ENCODE data around the gene ZMIZ1. TPM values are rescaled to one million over a fixed set of nuclear protein-coding genes. Genes with fewer than 3 reads are reported as not detected.
A peak's percentile ranks its signal among the peaks of the same experiment; 100 is the strongest.

Gene ZMIZ1
- total RNA-seq, 4 donors from 2014 or later: 22.7 to 37.5 (median 31.7) TPM

DNA sequence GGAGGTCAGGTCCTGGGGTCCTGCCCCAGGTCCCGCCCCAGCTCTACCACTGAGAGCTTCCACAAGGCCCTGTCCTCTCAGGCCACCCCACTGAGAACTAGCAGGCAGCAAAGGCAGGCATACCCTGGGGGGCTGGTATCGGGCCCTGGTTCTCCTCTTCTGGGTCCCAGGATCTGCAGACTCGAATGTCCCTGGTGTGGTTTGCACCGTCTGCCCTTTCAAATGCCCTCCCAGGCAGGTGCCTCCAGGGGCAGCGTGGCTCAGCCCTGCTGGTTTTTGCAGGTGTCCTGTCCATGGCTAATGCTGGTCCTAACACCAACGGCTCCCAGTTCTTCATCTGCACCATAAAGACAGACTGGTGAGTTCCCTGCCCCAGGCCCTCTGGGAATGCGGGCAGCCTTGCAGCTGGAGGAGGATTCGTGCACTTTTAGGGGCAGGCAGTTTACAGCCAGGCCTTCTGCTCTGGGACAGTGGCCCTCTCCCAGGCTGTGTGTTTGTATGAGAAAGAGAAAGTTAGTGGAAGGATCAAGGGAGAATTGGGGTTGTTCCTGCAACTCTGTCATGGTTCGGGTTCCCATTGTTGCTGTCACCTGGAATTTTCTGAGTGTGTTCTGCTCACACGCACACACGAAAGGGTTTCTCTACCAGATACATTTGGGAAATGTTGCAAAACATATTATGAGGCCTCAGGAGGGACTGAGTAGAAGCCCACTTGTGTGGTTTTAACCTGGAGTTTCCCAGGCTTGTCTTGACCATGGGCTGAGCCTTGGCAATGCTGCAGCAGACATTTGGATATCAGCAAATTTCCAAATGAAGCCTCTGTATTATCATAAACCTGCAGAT lies 283.5 kb downstream of the ZMIZ1 start:
- in situ Hi-C loops (cut with MboI; ENCODE audit: low sequenced_read_pairs in 4 of 4): loop anchor here in 1 of 4 donors (25.0 kb wide), 1 partner anchor 585 kb away; the partner anchor contains the start of gene SFTPD

GRCh38 chr10:79353000-79353406 lies 284.2 kb downstream of the ZMIZ1 start:
- intact Hi-C loops (cut with DNase I; ENCODE audit: low total_unique reads) (no loop called here), in situ Hi-C loops (cut with MboI; ENCODE audit: low sequenced_read_pairs in 4 of 4) (loop anchor here in 1 of 4 donors (25.0 kb wide), 1 partner anchor 584 kb away; the partner anchor contains the start of gene SFTPD)
- DNase-seq: peak in 1 of 2 donors; percentile 13
- ATAC-seq: peak in 1 of 2 donors; percentile 47
- TF ChIP-seq POLR2A (IDR thresholded peaks at IDR 0.05): no peak
- peak overlapping the region in 2 of 4 donors; percentile 7 to 18 for H3K27ac ChIP-seq
- no peaks in the 10 kb centered on the region for H3K27me3 ChIP-seq
- no peaks in the 10 kb centered on the region for H3K9me3 ChIP-seq
- H3K36me3 ChIP-seq: peaks cover 0 to 55% of the 10 kb centered on the region in 2 donors
- peaks cover 9 to 12% of the 10 kb centered on the region in 2 donors for H3K4me1 ChIP-seq
- no peak overlapping the region for H3K4me3 ChIP-seq

More for the DNA sequence above, 283.5 kb downstream of the ZMIZ1 start:
- Histone ChIP-seq H3K36me3 (peaks cover 0 to 55% of the 10 kb centered on the region in 2 donors), H3K27me3 (no peaks in the 10 kb centered on the region), H3K27ac (no peak overlapping the region), H3K4me1 (peaks cover 9 to 14% of the 10 kb centered on the region in 2 donors), H3K9me3 (no peaks in the 10 kb centered on the region), H3K4me3 (no peak overlapping the region)
- no peak for ATAC-seq
- TF ChIP-seq POLR2A (IDR thresholded peaks at IDR 0.05): no peak
- TF ChIP-seq CTCF (IDR thresholded peaks at IDR 0.05 in 4 of 5, conservative IDR thresholded peaks at IDR 0.05 in 1 of 5): no peak
- no peak for DNase-seq
- intact Hi-C loops (cut with DNase I; ENCODE audit: low total_unique reads): no loop called here

DNA sequence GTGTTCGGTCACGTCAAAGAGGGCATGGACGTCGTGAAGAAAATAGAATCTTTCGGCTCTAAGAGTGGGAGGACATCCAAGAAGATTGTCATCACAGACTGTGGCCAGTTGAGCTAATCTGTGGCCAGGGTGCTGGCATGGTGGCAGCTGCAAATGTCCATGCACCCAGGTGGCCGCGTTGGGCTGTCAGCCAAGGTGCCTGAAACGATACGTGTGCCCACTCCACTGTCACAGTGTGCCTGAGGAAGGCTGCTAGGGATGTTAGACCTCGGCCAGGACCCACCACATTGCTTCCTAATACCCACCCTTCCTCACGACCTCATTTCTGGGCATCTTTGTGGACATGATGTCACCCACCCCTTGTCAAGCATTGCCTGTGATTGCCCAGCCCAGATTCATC lies 285.0 kb downstream of the ZMIZ1 start:
- no peak for TF ChIP-seq POLR2A (IDR thresholded peaks at IDR 0.05)
- TF ChIP-seq CTCF (IDR thresholded peaks at IDR 0.05 in 4 of 5, conservative IDR thresholded peaks at IDR 0.05 in 1 of 5): no peak
- in situ Hi-C loops (cut with MboI; ENCODE audit: low sequenced_read_pairs in 4 of 4): loop anchor here in 1 of 4 donors (25.0 kb wide), 1 partner anchor 584 kb away; the partner anchor contains the start of gene SFTPD
- intact Hi-C loops (cut with DNase I; ENCODE audit: low total_unique reads): no loop called here
- H3K27ac ChIP-seq: peak overlapping the region in 2 of 4 donors; percentile 7 to 18
- no peak overlapping the region for H3K4me3 ChIP-seq
- DNase-seq: no peak
- H3K4me1 ChIP-seq: peaks cover 11 to 12% of the 10 kb centered on the region in 2 donors
- ATAC-seq: no peak
- H3K9me3 ChIP-seq: no peaks in the 10 kb centered on the region
- no peaks in the 10 kb centered on the region for H3K27me3 ChIP-seq
- H3K36me3 ChIP-seq: peaks cover 0 to 55% of the 10 kb centered on the region in 2 donors

DNA sequence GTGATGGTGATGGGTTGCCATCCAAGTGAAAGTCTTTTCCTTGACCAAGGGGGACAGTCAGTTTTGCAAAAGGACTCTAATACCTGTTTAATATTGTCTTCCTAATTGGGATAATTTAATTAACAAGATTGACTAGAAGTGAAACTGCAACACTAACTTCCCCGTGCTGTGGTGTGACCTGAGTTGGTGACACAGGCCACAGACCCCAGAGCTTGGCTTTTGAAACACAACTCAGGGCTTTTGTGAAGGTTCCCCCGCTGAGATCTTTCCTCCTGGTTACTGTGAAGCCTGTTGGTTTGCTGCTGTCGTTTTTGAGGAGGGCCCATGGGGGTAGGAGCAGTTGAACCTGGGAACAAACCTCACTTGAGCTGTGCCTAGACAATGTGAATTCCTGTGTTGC lies 285.4 kb downstream of the ZMIZ1 start:
- peaks cover 10 to 11% of the 10 kb centered on the region in 2 donors for H3K4me1 ChIP-seq
- peaks cover 0 to 55% of the 10 kb centered on the region in 2 donors for H3K36me3 ChIP-seq
- no peaks in the 10 kb centered on the region for H3K9me3 ChIP-seq
- ATAC-seq (no peak), DNase-seq (no peak)
- H3K4me3 ChIP-seq: no peak overlapping the region
- in situ Hi-C loops (cut with MboI; ENCODE audit: low sequenced_read_pairs in 4 of 4) (loop anchor here in 1 of 4 donors (25.0 kb wide), 1 partner anchor 583 kb away; the partner anchor contains the start of gene SFTPD), intact Hi-C loops (cut with DNase I; ENCODE audit: low total_unique reads) (no loop called here)
- no peak for TF ChIP-seq POLR2A (IDR thresholded peaks at IDR 0.05)
- no peak for TF ChIP-seq CTCF (IDR thresholded peaks at IDR 0.05 in 4 of 5, conservative IDR thresholded peaks at IDR 0.05 in 1 of 5)
- no peaks in the 10 kb centered on the region for H3K27me3 ChIP-seq
- no peak overlapping the region for H3K27ac ChIP-seq

- peaks cover 0 to 52% of the 10 kb centered on the region in 2 donors for H3K36me3 ChIP-seq
- in situ Hi-C loops (cut with MboI; ENCODE audit: low sequenced_read_pairs in 4 of 4) (loop anchor here in 1 of 4 donors (25.0 kb wide), 1 partner anchor 583 kb away; the partner anchor contains the start of gene SFTPD), intact Hi-C loops (cut with DNase I; ENCODE audit: low total_unique reads) (no loop called here)
- TF ChIP-seq POLR2A (IDR thresholded peaks at IDR 0.05) (no peak), CTCF (IDR thresholded peaks at IDR 0.05 in 4 of 5, conservative IDR thresholded peaks at IDR 0.05 in 1 of 5) (no peak)
- DNase-seq (no peak), ATAC-seq (no peak)
- H3K9me3 ChIP-seq: no peaks in the 10 kb centered on the region
- no peak overlapping the region for H3K4me3 ChIP-seq
- H3K4me1 ChIP-seq: peaks cover 10 to 13% of the 10 kb centered on the region in 2 donors
- H3K27me3 ChIP-seq: no peaks in the 10 kb centered on the region
- no peak overlapping the region for H3K27ac ChIP-seq
These were observed 285.8 kb downstream of the ZMIZ1 start for GRCh38 chr10:79354615-79355014.

Measured in gastrocnemius medialis (tissue), 4 donors.